HG03159 (cell line): ENCODE measurements around the gene MTHFSD.

Experiments used
- ATAC-seq: cut with Tn5 transposase; IDR thresholded peaks from one replicate; pipeline ENCODE4 v1.9.1; 2021; ENCODE audit warnings: mild to moderate bottlenecking, moderate library complexity; ENCODE audit not compliant: unreplicated experiment

The MTHFSD gene

DNA sequence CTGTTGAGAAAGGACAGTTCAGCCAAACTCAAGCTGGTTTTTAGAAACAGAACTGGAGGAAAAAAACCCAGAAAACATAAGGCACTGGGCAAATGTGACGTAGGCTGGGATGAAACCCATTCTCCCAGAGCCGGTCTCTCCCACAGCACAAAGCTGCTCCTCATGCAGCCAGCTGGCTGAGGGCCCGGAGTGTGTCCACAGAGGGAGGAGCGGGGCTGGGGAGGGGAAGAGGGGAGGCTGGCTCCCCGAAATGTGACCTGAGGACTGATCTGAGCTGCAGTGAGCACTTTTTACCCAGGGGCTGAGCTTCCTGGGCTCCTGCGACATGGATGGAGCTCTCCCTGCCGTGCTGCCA, 23.9 kb downstream of the MTHFSD start:
- ATAC-seq: no peak

DNA sequence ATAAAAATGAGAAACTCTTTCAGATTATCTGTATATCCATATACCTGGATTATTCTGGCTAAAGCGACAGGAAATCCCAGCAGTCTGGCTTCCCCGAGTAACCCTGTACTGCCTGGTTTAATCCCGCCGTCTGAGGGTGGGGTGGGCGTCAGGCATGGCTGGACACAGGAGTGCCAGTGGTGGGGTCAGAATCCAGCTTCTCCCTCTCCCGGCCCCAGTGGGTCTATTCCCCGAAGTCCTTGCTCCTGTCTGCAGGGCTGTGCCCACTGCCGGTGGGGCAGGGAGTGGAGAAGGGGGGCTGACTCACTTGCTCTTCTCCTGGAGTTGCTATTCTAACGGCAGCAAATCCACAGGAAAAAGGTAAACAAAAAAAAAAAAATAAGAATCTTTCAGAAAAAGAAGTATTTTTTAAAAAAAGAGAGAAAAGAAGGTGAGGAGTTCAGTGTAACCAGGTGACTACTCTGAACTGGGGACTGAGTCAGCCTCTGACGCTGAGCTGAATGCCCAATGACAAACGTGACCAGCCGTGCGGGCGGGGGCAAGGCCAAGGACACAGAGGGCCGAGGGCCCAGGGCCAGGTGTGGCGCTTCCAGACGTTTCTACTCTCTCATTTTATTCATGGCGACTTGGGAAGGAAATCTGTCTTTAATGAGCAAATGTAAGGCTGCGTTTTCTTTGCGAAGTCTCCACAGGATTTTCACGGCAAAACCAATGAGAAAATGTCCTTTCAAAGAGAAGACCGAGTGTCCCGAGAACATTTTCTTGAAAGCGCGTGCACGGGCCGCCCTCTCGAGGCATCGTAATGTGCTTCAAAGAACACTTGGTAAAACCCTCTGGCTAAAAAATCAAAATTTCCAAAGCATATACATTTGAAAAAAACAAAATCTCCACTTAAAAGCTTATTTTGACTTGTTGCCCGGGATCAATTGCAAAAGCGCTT, 24.5 kb downstream of the MTHFSD start:
- ATAC-seq: no peak

DNA sequence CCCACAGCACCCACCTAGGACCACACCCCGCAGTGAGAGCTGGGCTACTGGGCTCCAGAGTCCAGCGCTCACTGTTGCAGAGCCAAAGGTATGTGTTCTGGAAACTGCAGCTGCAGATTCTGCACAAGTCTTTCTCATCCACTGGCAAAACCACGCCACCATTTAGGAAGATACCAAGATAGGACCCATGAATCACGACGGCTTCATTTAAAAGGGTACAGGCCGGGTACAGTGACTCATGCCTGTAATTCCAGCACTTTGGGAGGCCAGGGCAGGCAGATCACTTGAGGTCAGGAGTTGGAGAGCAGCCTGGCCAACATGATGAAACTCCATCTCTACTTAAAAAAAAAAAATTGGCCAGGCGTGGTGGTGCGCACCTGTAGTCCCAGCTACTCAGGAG, 25.9 kb downstream of the MTHFSD start:
- ATAC-seq: no peak

GRCh38 chr16:86528061-86528929, 26.7 kb downstream of the MTHFSD start:
- no peak for ATAC-seq

DNA sequence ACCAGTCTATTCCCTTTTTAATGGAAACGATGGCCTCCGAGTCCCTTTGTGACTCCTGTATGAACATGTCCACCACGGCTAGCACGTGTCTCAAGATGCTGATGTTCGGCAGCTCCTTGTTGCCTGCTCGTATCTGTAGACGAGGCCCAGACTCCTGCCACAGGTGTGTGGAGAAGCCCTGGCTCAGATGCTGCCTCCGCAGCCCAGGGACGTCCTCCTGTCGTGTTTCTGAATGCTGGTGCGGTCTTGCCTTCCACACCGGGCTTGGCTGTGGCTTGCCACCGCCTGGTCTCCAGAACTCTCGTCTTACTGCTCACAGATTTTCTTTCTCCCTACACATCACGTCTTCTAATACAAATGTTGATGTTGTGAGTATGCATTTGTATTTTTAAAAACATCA, 27.7 kb downstream of the MTHFSD start:
- ATAC-seq: no peak

DNA sequence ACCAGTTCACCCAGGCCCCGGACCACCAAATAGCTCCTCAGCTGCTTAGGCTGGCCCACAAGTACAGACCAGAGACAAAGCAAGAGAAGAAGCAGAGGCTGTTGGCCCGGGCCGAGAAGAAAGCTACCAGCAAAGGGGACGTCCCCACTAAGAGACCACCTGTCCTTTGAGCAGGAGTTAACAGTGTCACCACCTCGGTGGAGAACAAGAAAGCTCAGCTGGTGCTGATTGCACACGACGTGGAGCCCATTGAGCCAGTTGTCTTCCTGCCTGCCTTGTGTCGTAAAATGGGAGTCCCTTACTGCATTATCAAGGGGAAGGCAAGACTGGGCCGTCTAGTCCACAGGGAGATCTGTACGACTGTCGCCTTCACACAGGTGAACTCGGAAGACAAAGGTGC, 29.3 kb downstream of the MTHFSD start:
- ATAC-seq: no peak

DNA sequence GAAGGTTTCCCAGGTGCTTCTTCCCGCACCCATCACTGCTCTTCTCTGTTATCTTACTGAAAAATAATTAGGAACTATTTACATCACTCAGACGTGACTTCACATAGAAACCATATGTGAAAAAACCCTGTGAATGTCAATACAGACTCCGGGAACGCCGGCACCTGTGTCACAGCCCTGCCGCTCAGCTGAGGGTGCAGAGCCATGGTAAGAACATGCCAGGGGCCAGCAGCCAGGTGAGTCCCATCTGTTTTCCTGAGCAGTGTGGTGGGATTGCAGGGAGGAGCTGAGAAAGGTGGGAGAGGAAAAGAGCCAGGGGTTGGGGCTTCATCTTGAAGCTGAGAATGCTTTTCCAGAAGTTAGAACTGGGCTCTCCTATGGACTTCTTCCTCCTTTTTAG, 31.0 kb downstream of the MTHFSD start:
- ATAC-seq: no peak

DNA sequence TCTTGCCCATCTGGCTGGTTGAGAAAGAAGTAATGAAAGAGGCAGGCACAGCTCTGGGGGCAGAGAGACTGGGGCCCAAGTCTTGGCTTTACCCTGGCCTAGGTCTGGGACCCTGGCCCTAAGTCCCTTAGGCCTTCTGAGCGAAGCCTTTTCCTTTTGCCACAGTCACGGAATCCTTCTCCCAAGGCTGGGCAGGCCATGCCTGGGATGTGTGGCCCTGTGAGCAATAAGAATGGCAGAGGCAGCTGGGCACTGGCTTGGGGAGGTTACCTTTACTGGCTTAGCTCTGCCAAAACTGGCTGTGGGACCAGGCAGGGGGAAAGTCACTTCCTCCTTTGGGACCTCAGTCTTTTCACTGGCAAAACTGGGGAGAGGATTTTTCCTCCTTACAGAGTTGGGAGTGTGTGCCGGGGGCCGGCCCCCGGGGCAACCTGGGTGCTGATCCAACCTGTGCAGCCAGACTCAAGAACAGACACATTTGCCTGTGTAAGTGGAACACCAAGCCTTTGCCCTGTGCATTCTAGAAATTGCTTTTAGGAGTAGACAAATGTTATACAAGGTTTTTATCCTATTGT, 31.8 kb downstream of the MTHFSD start:
- ATAC-seq: no peak

DNA sequence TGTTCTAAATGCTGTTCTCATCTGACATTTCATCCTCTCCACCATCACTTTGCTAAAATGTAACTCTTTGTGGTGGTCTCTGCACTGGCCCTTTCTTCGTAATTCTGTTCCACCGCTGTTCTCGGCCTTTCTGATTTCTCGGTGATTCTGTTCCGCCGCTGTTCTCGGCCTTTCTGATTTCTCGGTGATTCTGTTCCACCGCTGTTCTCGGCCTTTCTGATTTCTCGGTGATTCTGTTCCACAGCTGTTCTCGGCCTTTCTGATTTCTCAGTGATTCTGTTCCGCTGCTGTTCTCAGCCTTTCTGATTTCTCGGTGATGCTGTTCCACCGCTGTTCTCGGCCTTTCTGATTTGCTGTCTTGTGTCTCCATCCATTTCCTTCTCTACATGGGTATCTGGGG, 32.4 kb downstream of the MTHFSD start:
- no peak for ATAC-seq

DNA sequence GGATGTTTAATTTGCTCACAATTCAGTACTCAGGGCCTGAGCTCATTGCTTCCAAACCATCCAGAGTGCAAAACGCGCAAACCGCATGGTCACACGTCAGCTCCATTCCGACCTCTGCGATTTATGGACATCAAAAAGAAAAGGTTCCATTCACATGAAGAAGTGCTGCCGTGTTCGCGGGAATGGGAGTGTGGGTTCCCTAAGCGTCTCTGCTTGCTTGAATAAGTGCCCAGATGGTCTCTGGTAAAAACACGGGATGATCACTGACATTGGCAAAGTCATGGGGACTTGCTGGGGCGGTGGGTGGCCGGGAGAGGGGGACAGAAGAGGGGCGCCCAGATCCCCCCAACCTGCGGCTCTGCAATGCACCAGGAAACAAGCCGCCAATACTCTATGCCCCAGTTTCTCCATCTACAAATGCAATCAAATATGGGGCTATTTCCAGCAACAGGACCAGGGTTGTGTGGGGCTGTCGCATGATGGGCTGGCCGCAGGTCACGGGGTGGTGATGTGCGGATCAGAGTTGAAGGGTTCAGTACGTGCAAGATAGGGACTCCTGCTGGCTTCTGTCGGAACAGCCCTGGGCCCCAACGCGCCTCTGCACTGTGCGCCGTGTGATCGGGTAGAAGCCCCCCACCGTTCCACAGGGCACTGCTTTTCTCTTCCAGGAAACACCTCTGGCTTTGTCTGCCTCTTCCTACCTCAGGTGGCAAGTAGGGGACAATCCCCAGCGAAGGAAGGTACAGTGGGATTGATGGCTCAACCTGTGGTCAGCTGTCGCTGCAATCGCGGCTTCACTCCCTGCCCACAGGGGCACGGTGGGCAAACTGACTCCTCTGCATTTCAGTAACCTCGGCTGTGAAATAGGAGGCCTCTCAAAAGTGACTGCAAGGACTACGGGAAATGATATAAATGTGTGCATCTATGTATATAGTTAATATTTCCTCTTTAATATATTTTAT, 33.5 kb downstream of the MTHFSD start:
- ATAC-seq: no peak

DNA sequence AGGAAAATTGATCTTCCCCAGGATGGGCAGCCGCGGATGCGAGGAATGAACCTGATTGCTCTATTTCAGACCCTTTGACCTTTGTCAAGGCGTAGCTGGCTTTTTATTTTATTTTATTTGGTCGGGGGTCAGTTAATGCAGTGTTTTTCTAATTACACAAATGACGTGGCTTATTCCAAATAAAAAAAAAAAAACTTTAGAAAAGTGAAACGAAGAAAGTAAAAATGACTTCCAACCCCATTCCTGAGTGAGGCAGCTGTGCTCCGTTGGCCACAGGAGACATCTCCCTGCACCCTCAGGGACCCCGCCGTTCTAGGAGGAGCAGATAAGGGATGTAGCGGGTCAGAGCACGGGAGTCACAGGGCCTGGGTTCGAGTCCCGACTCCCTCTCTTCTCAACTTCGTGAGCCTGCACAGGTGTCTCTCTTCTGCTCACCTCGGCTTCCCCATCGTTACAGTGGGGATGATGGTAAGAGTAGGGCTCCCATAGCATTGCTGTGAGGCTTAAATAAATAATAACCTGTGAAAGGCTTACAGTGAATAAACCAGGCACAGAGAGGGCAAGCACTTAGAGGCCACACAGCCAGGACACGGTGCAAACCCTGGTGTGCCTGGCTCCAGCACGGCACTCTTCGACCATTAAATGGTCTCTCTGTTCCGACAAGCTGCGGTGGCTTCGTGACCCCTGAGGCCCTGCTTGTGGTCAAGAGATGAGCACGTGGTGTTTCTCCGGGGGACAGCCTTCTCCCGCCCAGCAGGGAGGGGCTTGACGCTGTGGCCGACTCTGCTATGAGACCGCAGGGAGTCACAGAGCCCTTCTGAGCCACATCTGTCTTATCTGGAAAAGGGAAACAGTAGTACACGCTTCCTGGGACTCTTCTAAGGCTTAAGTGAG, 34.5 kb downstream of the MTHFSD start:
- ATAC-seq: no peak

- ATAC-seq: no peak
These were observed 35.3 kb downstream of the MTHFSD start for GRCh38 chr16:86519649-86520316.

DNA sequence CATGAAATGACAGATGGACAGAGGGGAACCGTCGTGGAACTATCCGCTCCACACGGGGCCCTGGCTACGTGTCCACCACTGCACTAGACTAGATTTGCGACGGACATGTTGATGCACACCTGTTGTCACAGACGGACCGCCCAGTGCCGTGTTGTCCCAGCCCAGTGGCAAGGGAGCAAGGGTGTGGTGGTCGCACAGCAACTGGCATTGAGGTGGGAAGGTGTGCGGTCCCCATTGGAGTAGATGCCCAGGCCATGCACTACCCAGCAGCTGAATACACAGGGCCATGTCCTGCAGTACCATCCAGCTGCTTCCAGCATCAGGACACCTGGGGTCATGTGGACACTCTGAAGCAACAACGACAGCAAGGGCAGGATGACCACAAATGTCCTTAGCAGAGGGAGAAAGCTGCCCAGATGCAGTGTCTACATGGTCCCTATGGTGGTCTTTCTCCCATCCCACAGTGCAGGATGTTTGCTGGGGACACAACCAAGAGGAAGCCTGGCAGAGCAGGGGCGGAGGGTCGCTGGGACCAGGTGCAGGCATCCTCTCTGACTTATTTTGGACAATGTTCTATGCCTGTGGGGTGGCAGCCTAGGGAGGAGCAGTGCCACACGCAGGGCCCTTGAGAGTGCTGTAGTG, 35.9 kb downstream of the MTHFSD start:
- no peak for ATAC-seq

DNA sequence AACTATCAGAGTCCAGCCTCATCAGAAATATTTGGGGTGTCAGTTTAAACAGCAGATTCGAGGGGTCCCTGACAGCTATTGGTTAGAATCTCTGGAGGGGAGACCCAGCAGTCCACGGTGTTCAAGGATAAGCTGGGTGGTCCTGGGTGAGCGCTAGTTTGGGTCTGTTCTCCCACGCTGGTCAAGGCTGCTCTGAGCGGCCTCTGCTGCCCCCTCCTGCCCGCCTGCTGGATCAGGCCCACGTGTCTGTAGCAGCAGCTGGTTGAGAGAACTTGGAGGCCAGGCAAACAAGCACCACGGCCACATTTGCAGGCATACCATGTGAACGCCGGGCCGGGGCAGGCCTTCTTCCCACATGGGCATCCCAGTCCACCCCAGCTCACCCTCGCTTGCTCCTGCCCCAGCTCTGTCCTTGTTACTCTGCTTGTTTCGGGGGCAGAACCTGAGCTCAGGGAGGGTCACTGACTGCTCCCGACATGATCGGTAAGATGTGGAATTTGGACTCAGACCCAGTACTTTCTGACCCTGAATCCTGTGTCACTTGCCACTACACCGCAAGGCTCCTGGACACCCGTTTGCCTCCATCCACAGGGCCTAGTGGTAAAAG, 37.3 kb downstream of the MTHFSD start:
- no peak for ATAC-seq

DNA sequence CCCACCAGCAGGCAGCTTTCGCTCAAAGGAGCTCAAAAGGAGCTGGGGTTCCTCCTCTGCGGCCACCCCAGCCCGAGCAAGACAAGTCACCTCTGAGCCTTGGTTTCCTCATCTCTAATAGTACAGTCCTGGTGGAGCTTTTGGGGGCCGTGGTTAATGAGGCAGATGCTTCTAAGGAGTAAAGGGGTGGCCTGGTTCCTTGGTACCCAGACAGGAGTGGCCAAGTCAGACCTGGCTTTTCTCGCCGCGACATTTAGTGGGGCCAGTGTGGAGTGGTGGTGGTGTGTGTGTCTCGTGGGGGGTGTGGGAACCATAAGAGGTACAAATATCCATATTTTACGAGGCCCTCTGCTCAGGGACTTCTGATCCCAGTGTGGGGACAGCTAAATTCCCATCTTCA, 38.0 kb downstream of the MTHFSD start:
- no peak for ATAC-seq

GRCh38 chr16:86516623-86517003, 38.4 kb downstream of the MTHFSD start:
- no peak for ATAC-seq

DNA sequence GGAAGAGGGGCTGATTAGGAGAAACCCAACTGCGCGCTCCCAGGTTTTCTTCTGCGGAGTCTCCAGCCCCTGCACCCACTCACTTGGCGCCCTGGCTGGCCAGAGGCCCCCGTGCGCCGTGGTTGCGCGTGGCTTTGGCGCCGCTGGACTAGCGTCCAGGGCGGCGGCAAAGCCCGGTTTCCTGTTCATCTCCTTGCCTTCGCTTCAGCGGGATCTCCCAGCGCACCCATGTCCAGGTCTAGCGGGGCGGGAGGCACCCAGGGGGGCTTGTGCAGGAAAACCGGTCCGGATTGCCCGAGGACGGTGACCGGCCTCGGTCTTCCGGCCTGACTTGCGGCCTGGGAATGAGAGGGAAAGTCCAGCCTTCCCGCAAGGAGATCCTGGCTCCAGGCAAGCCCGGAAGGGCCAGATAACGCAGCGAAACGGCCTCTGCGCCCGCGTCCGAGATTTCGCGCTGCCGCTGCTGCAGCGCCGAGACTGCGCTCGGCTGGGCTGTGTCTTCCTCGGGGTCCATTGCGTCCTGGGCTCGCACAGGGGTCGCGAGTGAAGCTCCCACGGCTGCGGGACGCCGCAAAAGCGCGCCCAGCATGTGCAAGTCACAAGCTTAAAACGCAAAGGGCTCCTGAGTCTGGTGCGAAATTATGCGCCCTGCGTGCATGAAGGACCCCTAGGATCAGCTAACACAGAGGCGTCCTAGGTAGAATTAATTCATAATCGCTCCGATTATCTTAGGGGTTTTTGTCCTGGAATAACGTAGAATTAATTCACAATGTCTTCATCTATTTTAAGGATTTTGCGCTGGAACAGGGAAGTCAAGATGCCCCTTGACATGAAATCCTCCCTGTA, 39.0 kb downstream of the MTHFSD start:
- no peak for ATAC-seq
